ENCODE measurements around the gene CACUL1.

CACUL1 gene

GRCh38 chr10:118729200-118729599, 25.6 kb downstream of the CACUL1 start:
- Histone ChIP-seq H3K4me3 (ENCODE audit: low read depth, low read length) (no peak overlapping the region), H3K9ac (ENCODE audit: low read depth, low read length) (no peak overlapping the region), H3K9me3 (ENCODE audit: control insufficient read depth, insufficient read depth, low read length) (no peaks in the 10 kb centered on the region), H3K4me1 (ENCODE audit: control insufficient read depth, insufficient read depth, low read length) (peaks cover 13% of the 10 kb centered on the region), H3K27me3 (ENCODE audit: control insufficient read depth, insufficient read depth, low read length) (no peaks in the 10 kb centered on the region), H3K36me3 (ENCODE audit: control insufficient read depth, insufficient read depth, low read length) (no peaks in the 10 kb centered on the region)

DNA sequence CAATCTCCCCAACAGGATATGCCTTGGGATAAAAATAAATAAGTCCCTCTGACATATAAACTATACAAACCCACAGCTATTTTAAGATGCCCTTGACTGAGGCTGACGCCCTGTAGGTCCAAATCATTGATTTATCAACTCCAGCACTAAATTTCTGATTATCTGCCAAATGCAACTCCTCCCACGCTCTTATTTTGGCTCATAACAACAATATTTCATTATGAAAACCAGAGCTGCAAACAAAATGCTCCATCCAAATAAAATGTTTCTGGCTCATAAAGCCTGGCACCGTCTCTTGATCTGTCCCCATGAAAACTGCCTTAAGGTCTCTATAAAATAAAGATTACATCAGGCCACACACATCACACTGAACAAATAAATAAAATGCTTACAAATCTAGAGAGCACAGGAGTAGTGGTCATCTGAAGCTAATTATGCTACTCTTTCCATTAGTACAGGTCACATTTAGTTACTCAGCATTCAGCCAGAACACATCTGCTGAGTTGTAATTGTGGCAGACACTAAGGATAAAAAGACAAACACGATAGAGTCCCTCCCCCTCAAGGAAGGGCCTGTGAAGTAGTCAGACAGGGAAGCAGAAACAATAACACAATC, 28.8 kb downstream of the CACUL1 start:
- H3K27me3 ChIP-seq (ENCODE audit: control insufficient read depth, insufficient read depth, low read length) = no peaks in the 10 kb centered on the region
- H3K36me3 ChIP-seq (ENCODE audit: control insufficient read depth, insufficient read depth, low read length) = no peaks in the 10 kb centered on the region
- no peak overlapping the region for H3K4me3 ChIP-seq (ENCODE audit: low read depth, low read length)
- no peaks in the 10 kb centered on the region for H3K9me3 ChIP-seq (ENCODE audit: control insufficient read depth, insufficient read depth, low read length)
- H3K9ac ChIP-seq (ENCODE audit: low read depth, low read length) = no peak overlapping the region
- H3K4me1 ChIP-seq (ENCODE audit: control insufficient read depth, insufficient read depth, low read length) = no peaks in the 10 kb centered on the region

GRCh38 chr10:118723466-118723865, 31.3 kb downstream of the CACUL1 start:
- H3K27me3 ChIP-seq (ENCODE audit: control insufficient read depth, insufficient read depth, low read length) = no peaks in the 10 kb centered on the region
- H3K9ac ChIP-seq (ENCODE audit: low read depth, low read length) = no peak overlapping the region
- H3K4me1 ChIP-seq (ENCODE audit: control insufficient read depth, insufficient read depth, low read length) = no peaks in the 10 kb centered on the region
- H3K4me3 ChIP-seq (ENCODE audit: low read depth, low read length) = no peak overlapping the region
- no peaks in the 10 kb centered on the region for H3K9me3 ChIP-seq (ENCODE audit: control insufficient read depth, insufficient read depth, low read length)
- no peaks in the 10 kb centered on the region for H3K36me3 ChIP-seq (ENCODE audit: control insufficient read depth, insufficient read depth, low read length)

DNA sequence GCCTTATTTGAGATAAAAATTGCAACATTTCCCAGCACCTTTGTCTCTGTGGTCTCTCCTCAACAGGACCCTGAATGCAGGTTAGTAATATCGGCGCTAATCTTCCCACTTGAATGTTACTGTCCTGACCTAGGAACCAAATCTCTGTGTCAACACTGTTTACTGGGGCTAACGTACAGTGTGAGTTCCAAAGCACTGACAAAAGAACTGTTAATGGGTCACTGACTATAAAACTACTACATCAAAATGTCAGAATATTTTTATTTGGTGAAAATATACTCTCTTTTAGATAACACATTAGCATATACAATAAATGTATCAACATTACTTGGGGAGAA, 33.3 kb downstream of the CACUL1 start:
- no peaks in the 10 kb centered on the region for H3K36me3 ChIP-seq (ENCODE audit: control insufficient read depth, insufficient read depth, low read length)
- no peak overlapping the region for H3K9ac ChIP-seq (ENCODE audit: low read depth, low read length)
- no peak overlapping the region for H3K4me3 ChIP-seq (ENCODE audit: low read depth, low read length)
- H3K9me3 ChIP-seq (ENCODE audit: control insufficient read depth, insufficient read depth, low read length) = no peaks in the 10 kb centered on the region
- no peaks in the 10 kb centered on the region for H3K27me3 ChIP-seq (ENCODE audit: control insufficient read depth, insufficient read depth, low read length)
- no peaks in the 10 kb centered on the region for H3K4me1 ChIP-seq (ENCODE audit: control insufficient read depth, insufficient read depth, low read length)

- Histone ChIP-seq H3K27me3 (ENCODE audit: control insufficient read depth, insufficient read depth, low read length) (no peaks in the 10 kb centered on the region), H3K4me1 (ENCODE audit: control insufficient read depth, insufficient read depth, low read length) (no peaks in the 10 kb centered on the region), H3K9me3 (ENCODE audit: control insufficient read depth, insufficient read depth, low read length) (no peaks in the 10 kb centered on the region), H3K36me3 (ENCODE audit: control insufficient read depth, insufficient read depth, low read length) (no peaks in the 10 kb centered on the region), H3K9ac (ENCODE audit: low read depth, low read length) (no peak overlapping the region), H3K4me3 (ENCODE audit: low read depth, low read length) (no peak overlapping the region)
Measured at GRCh38 chr10:118720685-118721538, 33.9 kb downstream of the CACUL1 start.

DNA sequence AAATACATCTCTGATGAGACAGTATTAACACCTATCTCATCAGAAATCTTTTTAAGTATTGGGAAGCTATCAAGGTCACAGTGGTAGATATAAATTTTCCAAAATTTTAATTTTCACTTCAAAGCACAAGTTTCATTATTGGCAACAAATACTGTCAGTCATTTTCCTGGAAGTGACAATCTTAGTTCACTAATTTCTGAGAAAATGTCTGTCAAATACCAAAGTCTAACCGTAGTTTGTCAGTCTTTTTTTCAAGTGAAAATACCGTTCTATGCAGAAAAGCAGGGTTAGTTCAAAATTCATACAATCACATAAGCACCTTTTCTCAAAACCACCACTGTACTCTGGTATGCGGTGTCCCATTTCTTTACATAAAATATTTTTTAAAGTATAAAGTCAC, 40.4 kb downstream of the CACUL1 start:
- Histone ChIP-seq H3K36me3 (ENCODE audit: control insufficient read depth, insufficient read depth, low read length) (no peaks in the 10 kb centered on the region), H3K9me3 (ENCODE audit: control insufficient read depth, insufficient read depth, low read length) (no peaks in the 10 kb centered on the region), H3K9ac (ENCODE audit: low read depth, low read length) (no peak overlapping the region), H3K4me1 (ENCODE audit: control insufficient read depth, insufficient read depth, low read length) (no peaks in the 10 kb centered on the region), H3K27me3 (ENCODE audit: control insufficient read depth, insufficient read depth, low read length) (no peaks in the 10 kb centered on the region), H3K4me3 (ENCODE audit: low read depth, low read length) (no peak overlapping the region)

DNA sequence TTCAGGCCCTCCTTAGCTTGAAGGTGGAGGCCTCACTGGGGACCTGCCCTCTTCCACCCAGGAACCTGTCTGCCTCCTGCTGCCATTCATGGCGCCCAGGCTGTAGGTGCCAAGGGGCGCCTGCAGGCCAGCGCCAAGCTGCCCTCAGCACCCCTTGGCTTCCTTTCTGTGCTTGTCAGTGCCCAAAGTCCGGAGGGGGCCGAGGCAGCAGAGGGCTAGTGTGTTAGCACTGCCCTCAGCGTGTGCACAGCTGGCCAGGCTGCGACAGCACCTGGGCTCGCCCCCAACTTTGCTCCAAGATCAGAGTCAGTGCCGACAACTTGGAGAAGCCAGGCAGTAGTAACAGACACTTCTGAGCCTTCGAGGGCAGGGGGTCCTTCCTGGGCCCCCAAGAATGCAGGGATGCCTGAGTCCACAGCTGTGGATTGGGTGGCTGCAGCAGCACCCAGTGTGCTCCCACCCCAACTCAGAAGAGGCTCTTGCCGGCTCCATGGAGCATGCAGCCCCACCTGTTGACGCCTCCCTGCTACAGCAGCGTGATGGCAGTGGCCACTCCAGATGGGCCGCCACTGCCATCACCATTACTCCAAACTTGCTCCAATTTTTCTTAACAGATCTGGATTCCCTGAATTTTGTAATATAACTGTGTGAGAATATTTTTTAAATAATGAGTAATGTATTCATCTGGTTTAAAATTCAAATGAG, 41.7 kb downstream of the CACUL1 start:
- no peak overlapping the region for H3K4me3 ChIP-seq (ENCODE audit: low read depth, low read length)
- no peaks in the 10 kb centered on the region for H3K9me3 ChIP-seq (ENCODE audit: control insufficient read depth, insufficient read depth, low read length)
- no peak overlapping the region for H3K9ac ChIP-seq (ENCODE audit: low read depth, low read length)
- no peaks in the 10 kb centered on the region for H3K4me1 ChIP-seq (ENCODE audit: control insufficient read depth, insufficient read depth, low read length)
- no peaks in the 10 kb centered on the region for H3K36me3 ChIP-seq (ENCODE audit: control insufficient read depth, insufficient read depth, low read length)
- no peaks in the 10 kb centered on the region for H3K27me3 ChIP-seq (ENCODE audit: control insufficient read depth, insufficient read depth, low read length)

DNA sequence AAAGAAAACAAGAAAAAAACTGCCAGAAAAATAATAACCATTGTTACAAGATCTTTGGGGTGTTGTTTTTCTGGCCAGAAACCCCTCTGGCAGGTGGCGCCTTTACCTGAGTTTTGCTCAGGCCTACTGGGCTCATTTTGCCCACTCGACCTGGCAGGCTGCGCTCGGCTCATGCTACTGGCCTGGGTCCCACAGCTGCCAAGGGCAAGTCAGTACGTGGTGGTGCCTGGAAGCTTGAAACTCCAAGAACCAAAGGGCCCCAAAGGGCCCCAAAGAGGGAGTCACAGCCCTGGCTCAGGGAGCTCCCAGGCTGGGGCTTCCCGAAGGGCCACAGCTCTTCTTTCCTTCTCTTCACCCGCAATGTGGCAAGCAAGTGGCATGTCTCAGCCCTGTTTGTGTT, 42.7 kb downstream of the CACUL1 start:
- Histone ChIP-seq H3K36me3 (ENCODE audit: control insufficient read depth, insufficient read depth, low read length) (no peaks in the 10 kb centered on the region), H3K4me1 (ENCODE audit: control insufficient read depth, insufficient read depth, low read length) (no peaks in the 10 kb centered on the region), H3K9me3 (ENCODE audit: control insufficient read depth, insufficient read depth, low read length) (no peaks in the 10 kb centered on the region), H3K9ac (ENCODE audit: low read depth, low read length) (no peak overlapping the region), H3K4me3 (ENCODE audit: low read depth, low read length) (no peak overlapping the region), H3K27me3 (ENCODE audit: control insufficient read depth, insufficient read depth, low read length) (no peaks in the 10 kb centered on the region)

GRCh38 chr10:118710487-118710886, 44.3 kb downstream of the CACUL1 start:
- H3K36me3 ChIP-seq (ENCODE audit: control insufficient read depth, insufficient read depth, low read length) = no peaks in the 10 kb centered on the region
- no peaks in the 10 kb centered on the region for H3K4me1 ChIP-seq (ENCODE audit: control insufficient read depth, insufficient read depth, low read length)
- H3K9ac ChIP-seq (ENCODE audit: low read depth, low read length) = no peak overlapping the region
- no peak overlapping the region for H3K4me3 ChIP-seq (ENCODE audit: low read depth, low read length)
- H3K27me3 ChIP-seq (ENCODE audit: control insufficient read depth, insufficient read depth, low read length) = no peaks in the 10 kb centered on the region
- H3K9me3 ChIP-seq (ENCODE audit: control insufficient read depth, insufficient read depth, low read length) = no peaks in the 10 kb centered on the region

- no peak overlapping the region for H3K4me3 ChIP-seq (ENCODE audit: low read depth, low read length)
- no peaks in the 10 kb centered on the region for H3K27me3 ChIP-seq (ENCODE audit: control insufficient read depth, insufficient read depth, low read length)
- no peaks in the 10 kb centered on the region for H3K9me3 ChIP-seq (ENCODE audit: control insufficient read depth, insufficient read depth, low read length)
- H3K4me1 ChIP-seq (ENCODE audit: control insufficient read depth, insufficient read depth, low read length) = no peaks in the 10 kb centered on the region
- no peaks in the 10 kb centered on the region for H3K36me3 ChIP-seq (ENCODE audit: control insufficient read depth, insufficient read depth, low read length)
- H3K9ac ChIP-seq (ENCODE audit: low read depth, low read length) = no peak overlapping the region
Measured at GRCh38 chr10:118708571-118708970, 46.2 kb downstream of the CACUL1 start.

DNA sequence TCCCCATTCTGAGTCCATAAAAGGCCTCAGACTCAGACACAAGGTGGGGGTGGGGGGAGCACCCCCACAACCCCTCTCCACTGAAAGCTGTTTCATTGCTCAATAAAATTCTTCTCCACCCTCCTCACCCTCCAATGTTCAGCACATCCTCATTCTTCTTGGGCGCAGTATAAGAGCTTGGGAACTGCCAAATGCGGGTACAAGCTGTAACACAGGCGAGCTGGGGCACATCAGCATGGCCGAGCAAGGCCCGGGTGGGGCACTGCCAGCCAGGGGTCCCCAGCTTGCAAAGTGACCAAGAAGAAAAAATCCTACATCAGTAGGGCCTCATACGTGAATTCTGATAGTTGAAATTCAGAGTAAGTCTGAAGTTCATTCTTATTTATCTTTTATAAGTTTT, 50.1 kb downstream of the CACUL1 start:
- no peak overlapping the region for H3K4me3 ChIP-seq (ENCODE audit: low read depth, low read length)
- no peak overlapping the region for H3K9ac ChIP-seq (ENCODE audit: low read depth, low read length)
- H3K36me3 ChIP-seq (ENCODE audit: control insufficient read depth, insufficient read depth, low read length) = no peaks in the 10 kb centered on the region
- H3K4me1 ChIP-seq (ENCODE audit: control insufficient read depth, insufficient read depth, low read length) = no peaks in the 10 kb centered on the region
- H3K9me3 ChIP-seq (ENCODE audit: control insufficient read depth, insufficient read depth, low read length) = no peaks in the 10 kb centered on the region
- no peaks in the 10 kb centered on the region for H3K27me3 ChIP-seq (ENCODE audit: control insufficient read depth, insufficient read depth, low read length)
